K562 (cell line): ENCODE data around the gene PSMB4. TPM values are rescaled to one million over a fixed set of nuclear protein-coding genes. Genes with fewer than 3 reads are reported as not detected.
"Not testable (repeated sequence)": the region's sequence is repeated elsewhere in the genome, so short reads cannot be mapped to it uniquely, and the experiment has no call there.

Experiments used
- ATAC-seq: fragments of 200-7000 bp; cut with Tn5 transposase; 3 replicates; pipeline ENCODE4 v1.9.1; 2020; ENCODE audit warnings: moderate library complexity
- BruUV-seq: library from RNA; stranded (reverse); fragments of 400-500 nt; replicated peaks from 2 replicates; lab custom pipeline; 2021; lab: Mats Ljungman, UMichigan
- CTCF ChIA-PET: fragments of 300-600 bp; formaldehyde crosslinking; extraction: SDS; loops from one replicate; lab custom pipeline; 2021; ENCODE audit warnings: low intra/inter-chr PET ratio; lab: Yijun Ruan, JAX
- POLR2A ChIA-PET: fragments of 300-600, 350-650 bp; sonication (Branson Sonifier 250); formaldehyde crosslinking; extraction: SDS; loops from one replicate; lab custom pipeline; 2021; ENCODE audit warnings: antibody characterized with exemption, inconsistent platforms; lab: Yijun Ruan, JAX
- DNase-seq, 4 experiments: peaks; one replicate each; pipeline versions ENCODE4 v3.0.0 to v3.0.0-alpha.2; 2011 to 2018; ENCODE audit warnings: low spot score in 3 of 4, mixed read lengths in 3 of 4; ENCODE audit errors: extremely low read depth in 1 of 4
- FAIRE-seq: peaks from 2 replicates; lab custom pipeline; 2011; peaks lifted over from hg19 to GRCh38; lab: Jason Lieb, UNC
- H2AFZ ChIP-seq: 2 replicates; pipeline ENCODE4 v1.6.0; 2011; ENCODE audit warnings: low read depth, low read length, control low read depth, inconsistent platforms
- H3K27ac ChIP-seq: fragments of 200-600 bp; 3 replicates; pipeline ENCODE4 v1.8.0; 2011; ENCODE audit warnings: low read depth, mild to moderate bottlenecking, control low read depth, inconsistent platforms, low read length, moderate library complexity, mixed read lengths; ENCODE audit errors: extremely low read depth
- H3K27me3 ChIP-seq, 2 experiments: fragments of 300-600 bp in 1 of 2; 2 replicates in 1 of 2; 3 replicates in 1 of 2; pipeline versions ENCODE4 v1.6.0 to v1.8.0; 2011; ENCODE audit warnings: inconsistent platforms in 2 of 2, low read length in 2 of 2, mild to moderate bottlenecking in 1 of 2, mixed read lengths in 1 of 2, moderate library complexity in 1 of 2; ENCODE audit not compliant: control insufficient read depth in 2 of 2, insufficient read depth in 2 of 2
- H3K36me3 ChIP-seq: fragments of 300-600 bp; 3 replicates; pipeline ENCODE4 v1.8.0; 2011; ENCODE audit warnings: mild to moderate bottlenecking, low read length, inconsistent platforms; ENCODE audit not compliant: control insufficient read depth, insufficient read depth
- H3K4me1 ChIP-seq, 2 experiments: fragments of 200-600 bp in 1 of 2; replicated peaks in 1 of 2; 2 replicates in 1 of 2; 3 replicates in 1 of 2; pipeline versions ENCODE4 v1.5.1 to v1.8.0; 2011; ENCODE audit warnings: inconsistent platforms in 2 of 2, low read length in 2 of 2, mild to moderate bottlenecking in 1 of 2, mixed read lengths in 1 of 2, moderate library complexity in 1 of 2; ENCODE audit not compliant: control insufficient read depth in 2 of 2, insufficient read depth in 2 of 2
- H3K4me2 ChIP-seq: 2 replicates; pipeline ENCODE4 v1.6.1; 2011; ENCODE audit warnings: low read length, control low read depth, inconsistent platforms, mixed read lengths; ENCODE audit not compliant: insufficient read depth
- H3K4me3 ChIP-seq: fragments of 200-600 bp; sonication (generic), shearing (Covaris generic); 2 replicates; pipeline ENCODE4 v1.5.1; 2016; ENCODE audit warnings: control low read depth, inconsistent platforms
- H3K79me2 ChIP-seq: fragments of 200-600 bp; 3 replicates; pipeline ENCODE4 v1.8.0; 2011; ENCODE audit warnings: low read length, inconsistent platforms; ENCODE audit not compliant: control insufficient read depth, insufficient read depth
- H3K9ac ChIP-seq, 2 experiments: 2 replicates each; pipeline versions ENCODE4 v1.6.0 to v1.6.1; 2011; ENCODE audit warnings: low read depth in 2 of 2, low read length in 2 of 2, control low read depth in 1 of 2, inconsistent platforms in 1 of 2, mild to moderate bottlenecking in 1 of 2, mixed read lengths in 1 of 2; ENCODE audit not compliant: insufficient read depth in 1 of 2
- H3K9me1 ChIP-seq: one replicate; pipeline ENCODE4 v1.6.0; 2011; ENCODE audit warnings: inconsistent platforms, mild to moderate bottlenecking, low read length, moderate library complexity; ENCODE audit not compliant: control insufficient read depth, insufficient read depth
- H3K9me3 ChIP-seq: replicated peaks from 2 replicates; pipeline ENCODE4 v1.5.1; 2011; ENCODE audit warnings: low read depth, low read length, inconsistent platforms; ENCODE audit not compliant: control insufficient read depth, insufficient read depth
- H4K20me1 ChIP-seq: replicated peaks from 2 replicates; pipeline ENCODE4 v1.6.1; 2011; ENCODE audit warnings: low read length, inconsistent platforms, mixed read lengths; ENCODE audit not compliant: control insufficient read depth, insufficient read depth
- CXXC5 ChIP-seq: fragments of 250-450 bp; sonication (Bioruptor Pico); IDR thresholded peaks from 2 replicates; pipeline ENCODE4 v1.8.0; 2022; ENCODE audit warnings: inconsistent platforms, mild to moderate bottlenecking, moderate library complexity
- U2AF2 ChIP-seq: fragments of 200-400 bp; formaldehyde crosslinking; optimal IDR thresholded peaks from 2 replicates; pipeline ENCODE3; 2017; ENCODE audit warnings: low read depth, mild to moderate bottlenecking, low read length
- WGBS: fragments of 100-300 bp; shearing (Covaris generic); methylation state at CpG from one replicate; pipeline ENCODE4 v1.1.6; 2016; ENCODE audit warnings: low coverage, mixed read lengths; ENCODE audit not compliant: insufficient coverage; ENCODE audit errors: missing lambda C conversion rate; 5-methylcytosine and 5-hydroxymethylcytosine counted together
- in situ Hi-C: fragments of 300-500 bp; cut with MboI; formaldehyde crosslinking; loops from 4 replicates; pipeline ENCODE4 v1.15.0; 2018; ENCODE audit warnings: inconsistent platforms, mixed read lengths
- intact Hi-C: fragments of 100-400 bp; cut with micrococcal nuclease; formaldehyde crosslinking; loops from 2 replicates; pipeline ENCODE4 v1.14.2; 2022
- polyA plus RNA-seq, 8 experiments: library from polyadenylated mRNA; depleted of rRNA in 4 of 8; stranded (reverse) in 5 of 8; unstranded in 3 of 8; fragments of >200 nt; fragmentation: Nextera tagmentation in 2 of 8; fragmentation: Illumina TruSeq in 1 of 8; extraction: Ambion mirVana in 2 of 8; extraction: Trizol in 1 of 8; gene quantifications; 2 replicates each; pipeline versions ENCODE4 v1.2.1 to v1.2.3, GENCODE V29; 2011 to 2014; ENCODE audit warnings: inconsistent platforms in 1 of 8, missing spikeins in 1 of 8
- total RNA-seq, 7 experiments: library from RNA; depleted of rRNA in 6 of 7; stranded (reverse); fragments of >200 nt in 6 of 7; fragmentation: Illumina TruSeq in 2 of 7; extraction: Trizol in 2 of 7; gene quantifications; 2 replicates each; pipeline versions ENCODE4 v1.2.1 to v1.2.3, GENCODE V29; 2011 to 2021; ENCODE audit warnings: low replicate concordance in 1 of 7
- TF ChIP-seq, protein P1 (sequence below): fragments of 250-450 bp; sonication (Bioruptor Pico); IDR thresholded peaks from 2 replicates; pipeline ENCODE4 v1.5.1; 2021; ENCODE audit warnings: mild to moderate bottlenecking

PSMB4 gene
- total and polyA plus RNA-seq, 9 of the 15 experiments (the other 6 are each of a cell fraction or from before 2014, with no cell fraction given) = 397 to 674 (median 475) TPM

DNA sequence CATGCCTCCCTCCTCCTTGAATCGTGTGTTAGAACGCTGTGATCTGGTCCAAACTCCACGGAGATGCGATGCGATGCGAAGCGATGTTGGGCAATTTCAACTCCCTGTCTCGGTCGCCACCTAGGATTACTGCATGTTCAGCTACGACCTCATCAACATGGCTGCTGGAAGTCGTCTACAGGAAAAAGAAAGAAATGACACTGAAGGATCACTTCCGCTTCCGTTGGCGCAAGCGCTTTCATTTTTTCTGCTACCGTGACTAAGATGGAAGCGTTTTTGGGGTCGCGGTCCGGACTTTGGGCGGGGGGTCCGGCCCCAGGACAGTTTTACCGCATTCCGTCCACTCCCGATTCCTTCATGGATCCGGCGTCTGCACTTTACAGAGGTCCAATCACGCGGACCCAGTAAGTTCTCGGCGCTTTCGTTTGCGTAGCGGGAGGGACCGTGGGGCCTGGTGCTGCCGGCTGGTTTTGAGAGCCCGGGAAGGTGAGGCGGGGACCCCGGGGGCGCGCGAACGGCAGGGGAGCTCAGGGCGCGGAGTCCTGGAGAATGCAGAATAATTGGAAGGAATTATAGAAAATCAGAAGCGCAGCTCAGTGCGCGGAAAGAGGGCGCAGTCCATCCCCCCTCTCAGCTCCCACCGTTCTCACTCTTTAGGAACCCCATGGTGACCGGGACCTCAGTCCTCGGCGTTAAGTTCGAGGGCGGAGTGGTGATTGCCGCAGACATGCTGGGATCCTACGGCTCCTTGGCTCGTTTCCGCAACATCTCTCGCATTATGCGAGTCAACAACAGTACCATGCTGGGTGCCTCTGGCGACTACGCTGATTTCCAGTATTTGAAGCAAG, at the start of gene PSMB4 (continued):
- TF ChIP-seq, protein P1, sequence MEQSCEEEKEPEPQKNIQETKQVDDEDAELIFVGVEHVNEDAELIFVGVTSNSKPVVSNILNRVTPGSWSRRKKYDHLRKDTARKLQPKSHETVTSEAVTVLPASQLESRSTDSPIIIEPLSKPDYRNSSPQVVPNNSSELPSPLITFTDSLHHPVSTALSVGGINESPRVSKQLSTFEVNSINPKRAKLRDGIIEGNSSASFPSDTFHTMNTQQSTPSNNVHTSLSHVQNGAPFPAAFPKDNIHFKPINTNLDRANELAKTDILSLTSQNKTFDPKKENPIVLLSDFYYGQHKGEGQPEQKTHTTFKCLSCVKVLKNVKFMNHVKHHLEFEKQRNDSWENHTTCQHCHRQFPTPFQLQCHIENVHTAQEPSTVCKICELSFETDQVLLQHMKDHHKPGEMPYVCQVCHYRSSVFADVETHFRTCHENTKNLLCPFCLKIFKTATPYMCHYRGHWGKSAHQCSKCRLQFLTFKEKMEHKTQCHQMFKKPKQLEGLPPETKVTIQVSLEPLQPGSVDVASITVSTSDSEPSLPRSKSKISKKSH (CRISPR knock-in tag) = no peak
- TF ChIP-seq CXXC5 (CRISPR knock-in tag) = peak; percentile 60
- TF ChIP-seq U2AF2 = no peak

DNA sequence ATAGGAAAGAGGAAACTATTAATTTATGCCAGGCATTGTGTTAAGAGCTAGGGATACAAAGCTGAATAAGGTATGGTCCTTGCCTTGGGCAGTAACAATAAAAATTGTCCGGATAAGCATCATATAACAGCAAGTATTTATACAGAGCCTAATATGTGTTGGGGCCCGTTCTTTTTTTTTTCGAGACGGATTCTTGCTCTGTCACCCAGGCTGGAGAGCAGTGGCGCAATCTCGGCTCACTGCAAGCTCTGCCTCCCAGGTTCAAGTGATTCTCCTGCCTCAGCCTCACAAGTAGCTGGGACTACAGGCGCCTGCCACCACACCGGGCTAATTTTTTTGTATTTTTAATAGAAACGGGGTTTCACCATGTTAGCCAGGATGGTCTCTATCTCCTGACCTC, 49.0 kb upstream of the PSMB4 start:
- ATAC-seq, H4K20me1 ChIP-seq, in situ Hi-C loops, H3K4me2 ChIP-seq, FAIRE-seq, intact Hi-C loops, H3K36me3 ChIP-seq, DNase-seq, H3K9ac ChIP-seq, H3K4me3 ChIP-seq, H3K9me3 ChIP-seq, BruUV-seq, H3K9me1 ChIP-seq, H2AFZ ChIP-seq, H3K27me3 ChIP-seq, H3K27ac ChIP-seq: not testable (repeated sequence)
- POLR2A ChIA-PET = interaction anchor here (0.6 to 2.1 kb wide), 5 partner anchors 9 to 57 kb away, joined by 3 to 9 read pairs (median 3); no protein-coding TSS in a partner anchor
- WGBS = 65% methylated on average over 9 of the region's 9 CpGs
- peaks cover 10% of the 10 kb centered on the region for H3K79me2 ChIP-seq
- peaks cover 0 to 13% of the 10 kb centered on the region in 2 experiments; a peak in 3 of 5 replicates for H3K4me1 ChIP-seq
- CTCF ChIA-PET = interaction anchor here (1.1 kb wide), 1 partner anchor 49 kb away, joined by 3 read pairs; the partner anchor contains the start of gene PSMB4
